Measurements from ENCODE around the gene FHIT.

GRCh38 chr3:59908280-59908679 lies 1343.0 kb downstream of the FHIT start:
- TF ChIP-seq, protein P1, sequence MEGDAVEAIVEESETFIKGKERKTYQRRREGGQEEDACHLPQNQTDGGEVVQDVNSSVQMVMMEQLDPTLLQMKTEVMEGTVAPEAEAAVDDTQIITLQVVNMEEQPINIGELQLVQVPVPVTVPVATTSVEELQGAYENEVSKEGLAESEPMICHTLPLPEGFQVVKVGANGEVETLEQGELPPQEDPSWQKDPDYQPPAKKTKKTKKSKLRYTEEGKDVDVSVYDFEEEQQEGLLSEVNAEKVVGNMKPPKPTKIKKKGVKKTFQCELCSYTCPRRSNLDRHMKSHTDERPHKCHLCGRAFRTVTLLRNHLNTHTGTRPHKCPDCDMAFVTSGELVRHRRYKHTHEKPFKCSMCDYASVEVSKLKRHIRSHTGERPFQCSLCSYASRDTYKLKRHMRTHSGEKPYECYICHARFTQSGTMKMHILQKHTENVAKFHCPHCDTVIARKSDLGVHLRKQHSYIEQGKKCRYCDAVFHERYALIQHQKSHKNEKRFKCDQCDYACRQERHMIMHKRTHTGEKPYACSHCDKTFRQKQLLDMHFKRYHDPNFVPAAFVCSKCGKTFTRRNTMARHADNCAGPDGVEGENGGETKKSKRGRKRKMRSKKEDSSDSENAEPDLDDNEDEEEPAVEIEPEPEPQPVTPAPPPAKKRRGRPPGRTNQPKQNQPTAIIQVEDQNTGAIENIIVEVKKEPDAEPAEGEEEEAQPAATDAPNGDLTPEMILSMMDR (IDR thresholded peaks at IDR 0.05): no peak
- no peak for TF ChIP-seq POLR2A (IDR thresholded peaks at IDR 0.05)
